K562 (cell line): Measurements from ENCODE around the gene ACSF3. TPM values are rescaled to one million over a fixed set of nuclear protein-coding genes. Genes with fewer than 3 reads are reported as not detected.

Experiments
- ATAC-seq: fragments of 200-7000 bp; cut with Tn5 transposase; 3 replicates; pipeline ENCODE4 v1.9.1; 2020; ENCODE audit warnings: moderate library complexity
- BruUV-seq: library from RNA; stranded (reverse); fragments of 400-500 nt; replicated peaks from 2 replicates; lab custom pipeline; 2021; lab: Mats Ljungman, UMichigan
- CTCF ChIA-PET: fragments of 300-600 bp; formaldehyde crosslinking; extraction: SDS; loops from one replicate; lab custom pipeline; 2021; ENCODE audit warnings: low intra/inter-chr PET ratio; lab: Yijun Ruan, JAX
- POLR2A ChIA-PET: fragments of 300-600, 350-650 bp; sonication (Branson Sonifier 250); formaldehyde crosslinking; extraction: SDS; loops from one replicate; lab custom pipeline; 2021; ENCODE audit warnings: antibody characterized with exemption, inconsistent platforms; lab: Yijun Ruan, JAX
- DNase-seq, 4 experiments: peaks; one replicate each; pipeline versions ENCODE4 v3.0.0 to v3.0.0-alpha.2; 2011 to 2018; ENCODE audit warnings: low spot score in 3 of 4, mixed read lengths in 3 of 4; ENCODE audit errors: extremely low read depth in 1 of 4
- FAIRE-seq: peaks from 2 replicates; lab custom pipeline; 2011; peaks lifted over from hg19 to GRCh38; lab: Jason Lieb, UNC
- H2AFZ ChIP-seq: 2 replicates; pipeline ENCODE4 v1.6.0; 2011; ENCODE audit warnings: low read depth, low read length, control low read depth, inconsistent platforms
- H3K27ac ChIP-seq: fragments of 200-600 bp; 3 replicates; pipeline ENCODE4 v1.8.0; 2011; ENCODE audit warnings: low read depth, mild to moderate bottlenecking, control low read depth, inconsistent platforms, low read length, moderate library complexity, mixed read lengths; ENCODE audit errors: extremely low read depth
- H3K27me3 ChIP-seq, 2 experiments: fragments of 300-600 bp in 1 of 2; 2 replicates in 1 of 2; 3 replicates in 1 of 2; pipeline versions ENCODE4 v1.6.0 to v1.8.0; 2011; ENCODE audit warnings: inconsistent platforms in 2 of 2, low read length in 2 of 2, mild to moderate bottlenecking in 1 of 2, mixed read lengths in 1 of 2, moderate library complexity in 1 of 2; ENCODE audit not compliant: control insufficient read depth in 2 of 2, insufficient read depth in 2 of 2
- H3K36me3 ChIP-seq: fragments of 300-600 bp; 3 replicates; pipeline ENCODE4 v1.8.0; 2011; ENCODE audit warnings: mild to moderate bottlenecking, low read length, inconsistent platforms; ENCODE audit not compliant: control insufficient read depth, insufficient read depth
- H3K4me1 ChIP-seq, 2 experiments: fragments of 200-600 bp in 1 of 2; replicated peaks in 1 of 2; 2 replicates in 1 of 2; 3 replicates in 1 of 2; pipeline versions ENCODE4 v1.5.1 to v1.8.0; 2011; ENCODE audit warnings: inconsistent platforms in 2 of 2, low read length in 2 of 2, mild to moderate bottlenecking in 1 of 2, mixed read lengths in 1 of 2, moderate library complexity in 1 of 2; ENCODE audit not compliant: control insufficient read depth in 2 of 2, insufficient read depth in 2 of 2
- H3K4me2 ChIP-seq: 2 replicates; pipeline ENCODE4 v1.6.1; 2011; ENCODE audit warnings: low read length, control low read depth, inconsistent platforms, mixed read lengths; ENCODE audit not compliant: insufficient read depth
- H3K4me3 ChIP-seq: fragments of 200-600 bp; sonication (generic), shearing (Covaris generic); 2 replicates; pipeline ENCODE4 v1.5.1; 2016; ENCODE audit warnings: control low read depth, inconsistent platforms
- H3K79me2 ChIP-seq: fragments of 200-600 bp; 3 replicates; pipeline ENCODE4 v1.8.0; 2011; ENCODE audit warnings: low read length, inconsistent platforms; ENCODE audit not compliant: control insufficient read depth, insufficient read depth
- H3K9ac ChIP-seq, 2 experiments: 2 replicates each; pipeline versions ENCODE4 v1.6.0 to v1.6.1; 2011; ENCODE audit warnings: low read depth in 2 of 2, low read length in 2 of 2, control low read depth in 1 of 2, inconsistent platforms in 1 of 2, mild to moderate bottlenecking in 1 of 2, mixed read lengths in 1 of 2; ENCODE audit not compliant: insufficient read depth in 1 of 2
- H3K9me1 ChIP-seq: one replicate; pipeline ENCODE4 v1.6.0; 2011; ENCODE audit warnings: inconsistent platforms, mild to moderate bottlenecking, low read length, moderate library complexity; ENCODE audit not compliant: control insufficient read depth, insufficient read depth
- H3K9me3 ChIP-seq: replicated peaks from 2 replicates; pipeline ENCODE4 v1.5.1; 2011; ENCODE audit warnings: low read depth, low read length, inconsistent platforms; ENCODE audit not compliant: control insufficient read depth, insufficient read depth
- H4K20me1 ChIP-seq: replicated peaks from 2 replicates; pipeline ENCODE4 v1.6.1; 2011; ENCODE audit warnings: low read length, inconsistent platforms, mixed read lengths; ENCODE audit not compliant: control insufficient read depth, insufficient read depth
- ZNF583 ChIP-seq: fragments of 250-450 bp; sonication (Bioruptor Pico); IDR thresholded peaks from 2 replicates; pipeline ENCODE4 v1.4.0; 2020
- WGBS: fragments of 100-300 bp; shearing (Covaris generic); methylation state at CpG from one replicate; pipeline ENCODE4 v1.1.6; 2016; ENCODE audit warnings: low coverage, mixed read lengths; ENCODE audit not compliant: insufficient coverage; ENCODE audit errors: missing lambda C conversion rate; 5-methylcytosine and 5-hydroxymethylcytosine counted together
- in situ Hi-C: fragments of 300-500 bp; cut with MboI; formaldehyde crosslinking; loops from 4 replicates; pipeline ENCODE4 v1.15.0; 2018; ENCODE audit warnings: inconsistent platforms, mixed read lengths
- intact Hi-C: fragments of 100-400 bp; cut with micrococcal nuclease; formaldehyde crosslinking; loops from 2 replicates; pipeline ENCODE4 v1.14.2; 2022
- polyA plus RNA-seq, 8 experiments: library from polyadenylated mRNA; depleted of rRNA in 4 of 8; stranded (reverse) in 5 of 8; unstranded in 3 of 8; fragments of >200 nt; fragmentation: Nextera tagmentation in 2 of 8; fragmentation: Illumina TruSeq in 1 of 8; extraction: Ambion mirVana in 2 of 8; extraction: Trizol in 1 of 8; gene quantifications; 2 replicates each; pipeline versions ENCODE4 v1.2.1 to v1.2.3, GENCODE V29; 2011 to 2014; ENCODE audit warnings: inconsistent platforms in 1 of 8, missing spikeins in 1 of 8
- total RNA-seq, 7 experiments: library from RNA; depleted of rRNA in 6 of 7; stranded (reverse); fragments of >200 nt in 6 of 7; fragmentation: Illumina TruSeq in 2 of 7; extraction: Trizol in 2 of 7; gene quantifications; 2 replicates each; pipeline versions ENCODE4 v1.2.1 to v1.2.3, GENCODE V29; 2011 to 2021; ENCODE audit warnings: low replicate concordance in 1 of 7
- TF ChIP-seq, protein P1 (sequence below): sonication (generic); formaldehyde crosslinking; IDR thresholded peaks from 2 replicates; pipeline ENCODE4 v1.9.0; 2022; ENCODE audit warnings: mild to moderate bottlenecking, missing genetic modification reagents

ACSF3 gene
- total and polyA plus RNA-seq, 9 of the 15 experiments (the other 6 are each of a cell fraction or from before 2014, with no cell fraction given), result 0.77 to 32.8 (median 14.7) TPM

DNA sequence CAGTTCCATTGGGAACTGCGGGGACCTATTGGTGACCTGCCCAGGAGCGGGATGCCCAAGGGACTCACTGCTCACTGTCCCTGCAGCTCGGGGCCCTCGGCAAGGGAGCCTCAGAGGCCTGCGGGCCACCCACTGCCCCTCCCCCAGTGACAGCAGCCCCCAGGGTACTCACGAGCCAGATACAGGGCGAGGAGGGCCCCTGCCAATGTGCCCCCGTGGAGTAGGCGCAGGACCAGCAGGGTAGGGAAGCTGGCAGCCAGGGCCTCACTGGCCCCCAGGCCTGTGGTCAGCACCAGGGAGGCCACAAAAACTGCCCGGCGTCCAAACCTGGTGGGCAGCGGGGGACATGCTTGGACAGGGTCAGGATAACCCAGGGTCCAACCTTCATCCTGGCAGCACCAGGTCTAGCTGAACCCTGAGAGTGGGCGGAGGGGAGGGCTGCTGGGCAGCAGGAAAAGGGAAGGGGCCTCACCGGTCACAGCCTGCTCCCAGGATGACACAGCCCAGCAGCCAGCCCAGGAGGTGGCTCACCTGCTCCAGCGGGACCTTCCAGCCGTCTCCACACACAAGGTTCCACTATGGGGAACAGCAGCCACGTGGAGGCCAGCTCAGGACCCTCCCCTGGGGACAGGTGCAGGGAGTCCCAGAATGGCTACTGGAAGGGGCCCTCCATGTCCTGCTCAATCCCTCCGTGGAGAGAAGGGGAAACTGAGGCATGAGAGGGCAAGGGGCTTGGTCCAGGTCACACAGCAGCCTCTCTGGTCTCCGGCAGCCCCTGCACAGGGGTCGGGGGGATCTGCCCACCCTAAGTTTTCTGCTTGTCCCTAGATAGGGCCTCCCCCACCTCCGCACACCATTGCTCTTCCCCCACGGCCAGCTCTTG is 105.8 kb downstream of the ACSF3 start:
- no peak for DNase-seq
- no peaks in the 10 kb centered on the region for H3K9me1 ChIP-seq
- H3K4me2 ChIP-seq, result no peak overlapping the region
- no peak overlapping the region for H2AFZ ChIP-seq
- no peak overlapping the region for H3K4me3 ChIP-seq
- H3K4me1 ChIP-seq, result peaks cover 0 to 67% of the 10 kb centered on the region in 2 experiments; a peak in 2 of 5 replicates
- FAIRE-seq, result no peak
- in situ Hi-C loops, result no loop called here
- TF ChIP-seq, protein P1, sequence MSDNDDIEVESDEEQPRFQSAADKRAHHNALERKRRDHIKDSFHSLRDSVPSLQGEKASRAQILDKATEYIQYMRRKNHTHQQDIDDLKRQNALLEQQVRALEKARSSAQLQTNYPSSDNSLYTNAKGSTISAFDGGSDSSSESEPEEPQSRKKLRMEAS, result 0 out of 2 replicates have a peak, but pooled peaks have one; percentile 29
- no peak for TF ChIP-seq ZNF583
- no peaks in the 10 kb centered on the region; the same call in 1 of the 2 replicates for H4K20me1 ChIP-seq
- ChIA-PET CTCF (no interaction called here), POLR2A (interaction anchor here (0.6 to 1.2 kb wide), 4 partner anchors 17 to 499 kb away, joined by 3 to 4 read pairs (median 4); no protein-coding TSS in a partner anchor)
- no peaks in the 10 kb centered on the region for H3K36me3 ChIP-seq
- intact Hi-C loops, result no loop called here
- ATAC-seq, result no peak
- H3K9ac ChIP-seq, result no peak overlapping the region
- peaks cover 7 to 15% of the 10 kb centered on the region in 2 experiments for H3K27me3 ChIP-seq
- H3K79me2 ChIP-seq, result no peaks in the 10 kb centered on the region
- BruUV-seq, result no TSS peak
- 68% methylated on average over 20 of the region's 22 CpGs for WGBS
- peaks cover 5% of the 10 kb centered on the region for H3K9me3 ChIP-seq
- no peak overlapping the region for H3K27ac ChIP-seq
